BJ (cell line): Measurements from ENCODE around the gene ARSG. TPM values are rescaled to one million over a fixed set of nuclear protein-coding genes. Genes with fewer than 3 reads are reported as not detected.

Experiments used
- CTCF ChIA-PET: fragments of 350-600 bp; formaldehyde crosslinking; extraction: SDS; loops from one replicate; lab custom pipeline; 2021; ENCODE audit warnings: antibody characterized with exemption, inconsistent platforms; lab: Yijun Ruan, JAX
- POLR2A ChIA-PET: fragments of 300-600 bp; sonication (Branson Sonifier 250); formaldehyde crosslinking; extraction: SDS; loops from one replicate; lab custom pipeline; 2021; ENCODE audit warnings: antibody characterized with exemption; lab: Charles Lee
- DNase-seq: peaks from one replicate; pipeline ENCODE4 v3.0.0-alpha.2; 2011; ENCODE audit warnings: low read depth
- H3K27me3 ChIP-seq: 2 replicates; pipeline ENCODE4 v1.6.0; 2011; ENCODE audit warnings: low read length; ENCODE audit not compliant: control insufficient read depth, insufficient read depth
- H3K36me3 ChIP-seq: 2 replicates; pipeline ENCODE4 v1.5.1; 2011; ENCODE audit warnings: low read length; ENCODE audit not compliant: control insufficient read depth, insufficient read depth
- H3K4me3 ChIP-seq: 2 replicates; pipeline ENCODE4 v1.5.1; 2011; ENCODE audit warnings: low read depth, mild to moderate bottlenecking, control low read depth, low read length
- polyA plus RNA-seq: library from polyadenylated mRNA; depleted of rRNA; stranded (reverse); fragments of >200 nt; gene quantifications from 2 replicates; pipeline ENCODE4 v1.2.3, GENCODE V29; 2011
- TF ChIP-seq, protein P1 (sequence below): IDR thresholded peaks from 2 replicates; pipeline ENCODE4 v1.5.1; 2011; ENCODE audit warnings: low read depth, mild to moderate bottlenecking, control low read depth, inconsistent platforms, low read length, moderate library complexity; ENCODE audit not compliant: insufficient read depth

The ARSG gene
- polyA plus RNA-seq, 1 experiment, result 3.6 TPM

DNA sequence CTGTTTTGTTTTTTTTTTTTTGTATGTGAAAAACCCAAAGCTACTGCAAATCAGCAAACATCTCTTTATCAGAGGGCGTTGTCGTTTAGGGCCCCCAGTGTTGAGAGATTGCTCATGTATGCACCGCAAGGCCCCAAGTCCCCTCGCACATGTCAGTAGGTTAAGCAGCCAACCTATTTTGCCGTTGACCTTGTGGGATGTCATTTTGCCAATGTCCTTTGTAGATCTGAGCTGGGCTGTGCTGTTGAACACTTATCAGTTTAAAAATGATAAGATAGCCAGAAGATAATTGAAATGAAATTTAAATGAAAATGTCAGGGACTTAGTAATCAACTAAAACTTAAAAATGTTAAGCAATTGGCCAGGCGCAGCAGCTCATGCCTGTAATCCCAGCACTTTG lies 26.2 kb downstream of the ARSG start:
- TF ChIP-seq, protein P1, sequence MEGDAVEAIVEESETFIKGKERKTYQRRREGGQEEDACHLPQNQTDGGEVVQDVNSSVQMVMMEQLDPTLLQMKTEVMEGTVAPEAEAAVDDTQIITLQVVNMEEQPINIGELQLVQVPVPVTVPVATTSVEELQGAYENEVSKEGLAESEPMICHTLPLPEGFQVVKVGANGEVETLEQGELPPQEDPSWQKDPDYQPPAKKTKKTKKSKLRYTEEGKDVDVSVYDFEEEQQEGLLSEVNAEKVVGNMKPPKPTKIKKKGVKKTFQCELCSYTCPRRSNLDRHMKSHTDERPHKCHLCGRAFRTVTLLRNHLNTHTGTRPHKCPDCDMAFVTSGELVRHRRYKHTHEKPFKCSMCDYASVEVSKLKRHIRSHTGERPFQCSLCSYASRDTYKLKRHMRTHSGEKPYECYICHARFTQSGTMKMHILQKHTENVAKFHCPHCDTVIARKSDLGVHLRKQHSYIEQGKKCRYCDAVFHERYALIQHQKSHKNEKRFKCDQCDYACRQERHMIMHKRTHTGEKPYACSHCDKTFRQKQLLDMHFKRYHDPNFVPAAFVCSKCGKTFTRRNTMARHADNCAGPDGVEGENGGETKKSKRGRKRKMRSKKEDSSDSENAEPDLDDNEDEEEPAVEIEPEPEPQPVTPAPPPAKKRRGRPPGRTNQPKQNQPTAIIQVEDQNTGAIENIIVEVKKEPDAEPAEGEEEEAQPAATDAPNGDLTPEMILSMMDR, result no peak
- CTCF ChIA-PET, result no interaction called here

DNA sequence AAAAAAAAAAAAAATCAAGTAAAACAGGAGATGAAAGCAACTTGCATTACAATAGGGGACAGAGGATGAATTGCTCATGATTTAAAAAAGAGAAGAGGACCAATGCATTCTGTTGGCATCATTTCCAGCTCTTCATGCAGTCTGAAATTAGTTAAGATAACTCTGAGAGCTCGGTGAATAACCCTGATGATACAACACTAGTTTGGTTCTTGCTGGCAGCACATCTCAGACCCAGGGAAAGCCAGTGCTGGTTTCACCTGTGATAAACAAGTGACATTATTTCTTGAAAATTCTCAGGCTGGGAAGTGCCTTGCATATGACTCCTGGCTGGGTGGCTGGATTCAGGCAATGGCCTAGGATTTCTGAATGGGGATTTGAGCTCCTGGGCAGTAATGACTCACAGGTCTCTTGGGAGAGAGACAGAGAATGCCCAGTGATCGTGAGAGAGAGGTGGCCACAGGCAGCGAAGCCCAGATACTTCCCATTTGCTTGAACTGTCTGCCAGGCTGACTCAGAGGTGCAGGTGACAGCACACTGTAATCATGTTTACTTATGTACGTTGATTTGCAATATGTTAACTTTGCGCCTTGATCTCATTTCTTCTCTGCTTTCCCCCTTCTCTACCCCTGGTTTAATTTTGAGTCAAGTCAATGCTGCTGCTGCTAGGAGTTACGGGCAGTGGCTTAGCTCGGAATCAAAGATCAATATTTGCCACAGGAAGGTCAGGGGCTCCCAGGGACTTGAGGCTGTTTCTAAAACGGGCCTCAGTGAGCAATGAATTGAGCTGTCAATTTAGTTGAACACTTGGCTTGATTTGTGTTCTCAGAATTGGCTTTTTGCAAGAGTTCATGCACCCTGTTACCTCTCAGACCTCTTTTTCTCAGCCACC lies 27.1 kb downstream of the ARSG start:
- Histone ChIP-seq H3K4me3 (no peak overlapping the region), H3K27me3 (no peaks in the 10 kb centered on the region), H3K36me3 (no peaks in the 10 kb centered on the region)
- CTCF ChIA-PET, result interaction anchor here (0.7 kb wide), 1 partner anchor 11 kb away, joined by 3 read pairs; no protein-coding TSS in a partner anchor
- no peak for DNase-seq
- POLR2A ChIA-PET, result no interaction called here
- TF ChIP-seq, protein P1, result no peak

More for the DNA sequence above, 26.2 kb downstream of the ARSG start:
- H3K36me3 ChIP-seq, result no peaks in the 10 kb centered on the region
- POLR2A ChIA-PET, result no interaction called here
- no peak overlapping the region for H3K4me3 ChIP-seq
- no peaks in the 10 kb centered on the region for H3K27me3 ChIP-seq
- DNase-seq, result no peak

DNA sequence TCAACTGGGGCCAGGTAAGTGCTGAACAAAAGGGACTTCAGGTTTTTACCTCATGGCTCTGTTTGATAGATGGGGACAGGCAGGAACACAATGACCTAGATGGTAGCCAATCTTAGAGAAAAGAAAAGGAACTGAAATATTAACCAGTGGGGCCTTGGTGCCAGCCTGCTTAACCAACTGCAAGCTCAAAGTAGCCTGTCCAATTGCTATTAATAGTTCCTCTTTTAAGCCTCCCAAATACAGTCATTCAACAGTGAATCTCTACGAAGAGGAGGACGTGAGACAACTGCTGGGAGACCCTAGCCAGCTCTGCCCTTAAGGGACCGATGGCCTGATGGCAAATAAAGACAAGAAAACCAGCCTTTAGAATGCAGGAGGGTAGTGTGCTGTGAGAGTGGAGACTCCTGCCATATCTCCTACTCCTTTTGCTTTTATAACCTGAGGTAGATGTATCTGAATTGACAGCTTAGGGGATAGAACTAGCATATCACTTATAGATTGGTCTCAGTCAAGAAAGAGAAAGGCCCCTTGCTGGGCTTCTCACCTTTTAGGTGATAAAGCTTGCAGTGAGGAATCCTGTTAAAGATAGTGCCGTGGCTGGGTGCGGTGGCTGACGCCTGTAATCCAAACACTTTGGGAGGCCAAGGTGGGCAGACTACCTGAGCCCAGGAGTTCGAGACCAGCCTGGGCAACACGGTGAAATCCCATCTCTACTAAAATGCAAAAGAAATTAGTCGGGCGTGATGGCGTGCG lies 28.3 kb downstream of the ARSG start:
- no peak for DNase-seq
- no peaks in the 10 kb centered on the region for H3K27me3 ChIP-seq
- no peak overlapping the region for H3K4me3 ChIP-seq
- no peaks in the 10 kb centered on the region for H3K36me3 ChIP-seq
- POLR2A ChIA-PET, result no interaction called here
- TF ChIP-seq, protein P1, result no peak
- CTCF ChIA-PET, result interaction anchor here (1.8 kb wide), 1 partner anchor 79 kb away, joined by 5 read pairs; no protein-coding TSS in a partner anchor

DNA sequence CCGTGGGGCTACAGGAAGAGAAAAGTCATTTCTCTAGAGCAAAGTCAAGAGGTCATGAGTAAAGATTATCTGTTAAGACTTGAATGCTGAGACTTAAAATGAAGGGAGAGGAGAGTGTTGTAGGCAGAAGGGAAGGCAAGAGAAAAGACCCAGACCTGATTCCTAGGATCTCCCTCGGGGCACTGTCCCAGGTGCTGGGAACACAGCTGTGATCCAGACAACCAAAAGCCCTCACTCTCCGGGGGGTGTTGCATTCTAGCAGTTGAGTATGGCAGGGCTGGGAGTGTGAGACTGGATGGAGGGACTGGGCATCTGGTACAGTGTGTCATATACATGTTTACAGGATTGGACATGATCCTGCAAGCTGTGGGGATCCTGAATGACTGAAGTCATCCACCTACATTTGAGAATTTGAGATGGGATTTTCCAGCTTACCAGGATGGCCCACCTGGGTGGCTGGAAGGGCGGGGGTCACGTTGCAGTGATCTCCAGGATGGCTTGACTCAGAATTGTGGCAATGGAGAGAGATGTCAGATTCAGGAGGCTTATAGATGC lies 29.1 kb downstream of the ARSG start:
- ChIA-PET POLR2A (no interaction called here), CTCF (interaction anchor here (1.1 to 1.8 kb wide), 2 partner anchors 9 to 78 kb away, joined by 3 to 5 read pairs; no protein-coding TSS in a partner anchor)
- TF ChIP-seq, protein P1, result no peak
- DNase-seq, result no peak
- Histone ChIP-seq H3K4me3 (no peak overlapping the region), H3K27me3 (no peaks in the 10 kb centered on the region), H3K36me3 (no peaks in the 10 kb centered on the region)
